ENCODE data around the gene NANOS2.
"Not testable (repeated sequence)": the region's sequence is repeated elsewhere in the genome, so short reads cannot be mapped to it uniquely, and the experiment has no call there.

The NANOS2 gene

DNA sequence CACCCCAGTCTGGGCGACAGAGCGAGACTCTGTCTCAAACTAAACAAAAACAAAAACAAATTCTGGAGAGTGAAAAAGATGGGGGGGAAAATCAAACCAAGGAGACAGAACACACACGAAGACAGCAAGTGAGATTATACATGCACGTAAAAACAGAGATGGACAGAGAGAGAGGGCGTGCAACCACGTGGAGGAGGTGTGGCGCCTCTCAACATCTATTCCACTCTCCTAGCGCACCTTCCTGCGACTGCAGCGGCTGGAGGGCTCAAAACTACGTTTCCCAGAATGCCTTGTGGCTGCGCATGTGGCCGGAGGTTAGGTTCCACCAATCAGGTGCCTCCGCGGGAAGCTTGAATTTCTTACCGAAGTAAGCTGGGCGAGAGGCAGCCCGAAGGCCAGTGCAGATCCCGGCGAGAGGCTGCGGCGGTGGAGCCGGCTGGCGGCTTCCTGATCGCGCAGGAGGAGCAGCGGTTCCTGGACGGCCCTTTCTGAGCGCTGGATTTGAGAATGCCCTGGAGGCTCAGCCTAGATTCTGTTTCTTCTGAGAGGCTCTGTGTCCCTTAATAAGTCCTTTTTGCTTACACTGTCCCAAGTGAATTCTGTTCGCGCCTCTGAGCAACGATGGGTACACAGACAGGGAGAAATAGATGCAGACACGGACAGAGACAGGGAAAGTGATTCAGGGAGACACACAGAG, 13.1 kb upstream of the NANOS2 start:
- peak; percentile 96 for DNase-seq

DNA sequence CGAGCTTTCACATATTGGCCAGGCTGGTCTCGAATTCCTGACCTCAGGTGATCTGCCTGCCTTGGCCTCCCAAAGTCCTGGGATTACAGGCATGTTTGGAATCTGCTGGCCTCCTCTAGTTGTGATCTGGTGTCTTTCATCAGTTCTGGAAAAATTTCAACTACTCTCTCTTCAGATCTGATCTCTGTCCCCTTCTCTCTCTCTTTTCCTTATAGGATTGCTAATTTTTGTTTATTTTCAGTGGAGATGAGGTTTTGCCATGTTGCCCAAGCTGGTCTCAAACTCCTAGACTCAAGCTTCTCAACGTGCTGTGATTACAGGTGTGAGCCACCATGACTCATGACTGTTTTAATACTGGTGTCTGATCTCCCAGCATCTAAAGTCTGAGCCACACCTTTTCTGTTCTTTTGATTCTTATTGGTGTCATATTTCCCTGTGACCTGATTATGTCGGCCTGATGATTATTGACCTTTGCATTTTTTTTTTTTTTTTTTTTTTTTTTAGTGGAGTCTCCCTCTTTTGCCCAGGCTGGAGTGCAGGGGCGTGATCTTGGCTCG, 10.4 kb upstream of the NANOS2 start:
- DNase-seq = no peak

DNA sequence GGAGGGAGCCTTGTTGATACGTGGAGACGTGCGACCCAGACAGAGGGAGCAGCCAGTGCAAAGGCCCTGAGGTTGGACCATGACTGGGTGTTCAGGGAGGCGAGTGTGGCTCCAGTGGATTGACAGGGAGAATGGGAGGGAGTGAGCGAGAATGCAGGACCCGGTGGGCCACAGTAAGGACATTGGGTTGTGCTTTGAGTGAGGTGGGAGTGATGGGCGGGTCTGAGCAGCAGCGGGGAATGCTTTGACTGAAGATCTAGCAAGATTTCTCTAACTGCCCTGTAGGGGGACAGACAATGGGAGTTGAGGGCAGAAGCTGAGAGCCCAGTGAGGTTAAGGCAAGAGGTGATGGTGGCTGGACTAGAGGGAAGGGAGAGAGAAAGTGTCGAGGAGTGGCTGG, 7.7 kb upstream of the NANOS2 start:
- DNase-seq = no peak

DNA sequence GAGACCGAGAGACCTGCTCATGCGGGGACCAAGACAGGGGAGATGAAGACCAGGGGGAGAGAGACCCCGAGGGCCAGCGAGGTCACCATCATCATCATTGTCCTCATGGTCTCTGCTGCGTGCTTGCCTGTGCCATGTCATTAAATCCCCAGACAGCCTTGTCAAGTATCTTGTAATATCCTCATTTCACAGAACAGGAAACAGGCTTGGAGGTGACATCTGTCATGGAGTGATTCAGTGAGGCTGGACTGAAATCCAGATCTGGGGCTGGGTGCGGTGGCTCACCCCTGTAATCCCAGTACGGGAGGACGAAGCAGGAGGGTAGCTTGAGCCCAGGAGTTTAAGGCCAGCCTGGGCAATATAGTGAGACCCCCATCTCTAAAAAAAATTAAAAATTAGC, 5.9 kb upstream of the NANOS2 start:
- DNase-seq = no peak

DNA sequence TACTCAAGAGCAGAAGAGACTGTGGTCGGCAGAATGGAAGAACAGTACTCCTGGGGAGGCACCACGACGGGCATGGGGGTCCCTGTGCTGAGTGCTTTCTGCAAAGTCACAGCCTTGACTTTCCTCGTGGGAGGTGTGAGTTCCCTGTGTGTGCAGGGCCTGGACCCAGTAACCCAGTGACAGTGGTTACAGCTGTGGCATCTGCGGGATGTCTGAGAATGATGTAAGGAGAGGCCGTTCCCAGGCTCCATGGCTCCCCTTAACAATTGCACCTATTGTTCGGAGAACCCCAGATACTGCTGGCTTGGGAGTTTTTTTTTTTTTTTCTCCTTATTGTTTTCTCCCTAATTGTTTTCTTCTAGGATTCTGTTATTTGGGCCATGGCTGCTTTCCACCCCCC, 5.1 kb upstream of the NANOS2 start:
- no peak for DNase-seq

DNA sequence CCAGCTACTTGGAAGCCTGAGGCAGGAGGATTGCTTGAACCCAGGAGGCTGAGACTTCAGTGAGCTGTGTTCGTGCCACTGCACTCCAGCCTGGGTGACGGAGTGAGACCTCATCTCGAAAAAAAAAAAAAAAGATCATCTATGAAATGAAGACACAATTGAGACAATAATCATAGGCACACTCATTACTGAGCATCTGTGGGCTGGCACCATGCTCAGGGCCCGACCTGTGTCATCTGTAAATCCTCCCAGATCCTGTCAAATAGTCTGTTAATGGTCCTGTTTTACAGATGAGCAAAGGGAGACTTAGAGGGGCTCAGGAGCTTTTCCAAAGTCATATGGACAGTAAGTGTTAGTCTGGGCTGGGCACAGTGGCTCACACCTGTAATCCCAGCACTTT, 4.1 kb upstream of the NANOS2 start:
- DNase-seq = no peak

DNA sequence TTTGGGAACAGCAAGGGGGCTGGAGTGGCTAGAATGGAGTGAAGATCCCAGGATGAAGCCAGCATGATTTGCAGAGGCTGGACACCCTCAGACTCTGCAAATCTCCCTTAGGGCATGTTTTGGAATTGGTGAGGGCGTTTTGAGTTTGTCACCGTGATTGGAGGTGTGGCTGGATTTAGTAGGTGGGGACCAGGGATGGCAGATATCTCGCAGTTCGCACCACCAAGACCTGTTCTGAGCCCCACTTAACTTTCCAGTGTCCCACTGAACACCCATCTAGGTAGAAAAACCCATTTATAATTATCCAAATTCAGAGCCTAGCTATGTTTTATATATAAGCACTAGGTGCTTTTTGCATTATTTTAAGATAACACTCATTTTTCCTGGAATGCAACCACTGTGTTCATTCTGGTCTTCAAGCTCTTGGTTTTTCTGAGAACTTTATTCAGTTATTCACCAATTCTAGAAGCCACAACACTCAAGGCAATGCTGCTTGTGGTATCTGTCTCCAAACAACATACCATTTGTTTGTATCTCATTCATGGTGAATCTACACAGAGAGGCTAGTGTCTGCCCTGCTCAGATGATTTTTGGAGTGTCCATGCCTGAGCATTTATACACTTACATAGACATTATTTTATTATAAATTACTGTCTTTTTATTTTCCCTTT, 3.0 kb upstream of the NANOS2 start:
- no peak for DNase-seq

DNA sequence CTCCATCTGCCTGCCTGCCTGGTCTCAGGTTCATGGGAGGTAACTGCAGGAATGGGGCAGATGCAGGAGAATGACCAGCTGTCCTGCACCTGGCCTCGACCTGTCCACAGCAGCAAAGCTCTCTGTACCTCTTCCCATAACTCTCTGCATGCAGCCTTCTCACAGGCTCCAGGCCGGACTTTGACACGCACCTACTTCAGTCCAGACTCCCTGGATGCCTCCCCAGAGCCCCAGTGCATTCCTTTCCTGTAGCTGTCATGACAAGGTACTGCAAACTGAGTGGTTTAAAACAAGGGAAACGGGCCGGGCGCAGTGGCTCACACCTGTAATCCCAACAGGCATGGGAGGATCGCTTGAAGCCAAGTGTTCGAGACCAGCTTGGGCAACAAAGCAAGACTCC, 3.3 kb downstream of the NANOS2 start:
- no peak for DNase-seq

DNA sequence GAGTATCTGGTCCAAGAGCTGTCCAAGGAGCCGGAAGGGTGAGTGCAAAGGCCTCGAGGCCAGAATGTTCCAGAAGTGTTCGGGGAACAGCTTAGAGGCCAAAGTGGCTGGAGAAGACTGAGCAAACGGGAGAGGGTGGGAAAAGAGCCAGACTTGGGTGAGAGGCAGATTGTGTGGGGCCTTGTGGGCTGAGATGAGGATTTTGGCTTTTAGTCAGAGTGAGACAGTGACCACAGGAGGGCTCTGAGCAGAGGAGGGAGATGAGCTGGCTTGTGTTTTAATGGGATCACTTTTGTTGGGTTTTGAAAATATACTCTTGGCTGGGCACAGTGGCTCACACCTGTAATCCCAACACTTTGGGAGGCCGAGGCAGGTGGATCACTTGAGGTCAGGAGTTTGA, 5.6 kb downstream of the NANOS2 start:
- no peak for DNase-seq

DNA sequence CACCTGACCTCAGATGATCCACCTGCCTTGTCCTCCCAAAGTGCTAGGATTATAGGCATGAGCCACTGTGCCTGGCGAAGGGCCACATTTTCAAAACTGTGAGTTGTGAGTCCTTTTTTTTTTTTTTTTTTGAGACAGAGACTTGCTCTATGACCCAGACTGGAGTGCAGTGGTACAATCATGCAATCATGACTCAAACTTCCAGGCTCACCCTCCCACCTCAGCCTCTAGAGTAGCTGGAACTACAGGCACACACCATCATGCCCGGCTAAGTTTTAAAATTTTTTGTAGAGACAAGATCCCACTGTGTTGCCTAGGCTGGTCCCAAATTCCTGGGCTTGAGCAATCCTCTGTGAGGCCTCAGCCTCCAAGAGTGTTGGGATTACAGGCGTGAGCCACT, 8.4 kb downstream of the NANOS2 start:
- no peak for DNase-seq

DNA sequence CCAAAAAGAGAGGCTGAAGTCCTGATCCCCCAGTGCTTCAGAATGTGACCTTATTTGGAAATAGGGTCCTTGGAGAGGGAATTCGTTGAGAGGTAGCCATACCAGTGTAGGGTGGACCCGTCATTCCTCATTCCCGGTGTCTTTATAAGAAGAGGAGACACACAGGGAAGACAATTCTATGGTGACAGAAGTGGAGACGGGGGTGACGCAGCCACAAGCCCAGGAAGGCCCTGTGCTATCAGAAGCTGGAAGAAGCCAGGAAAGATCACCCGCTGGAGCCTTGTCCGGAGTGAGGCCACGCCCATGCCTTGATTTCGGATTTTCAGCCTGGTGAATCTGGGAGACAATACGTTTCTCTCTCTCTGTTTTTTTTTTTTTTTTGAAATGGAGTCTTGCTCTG, 9.6 kb downstream of the NANOS2 start:
- no peak for DNase-seq

DNA sequence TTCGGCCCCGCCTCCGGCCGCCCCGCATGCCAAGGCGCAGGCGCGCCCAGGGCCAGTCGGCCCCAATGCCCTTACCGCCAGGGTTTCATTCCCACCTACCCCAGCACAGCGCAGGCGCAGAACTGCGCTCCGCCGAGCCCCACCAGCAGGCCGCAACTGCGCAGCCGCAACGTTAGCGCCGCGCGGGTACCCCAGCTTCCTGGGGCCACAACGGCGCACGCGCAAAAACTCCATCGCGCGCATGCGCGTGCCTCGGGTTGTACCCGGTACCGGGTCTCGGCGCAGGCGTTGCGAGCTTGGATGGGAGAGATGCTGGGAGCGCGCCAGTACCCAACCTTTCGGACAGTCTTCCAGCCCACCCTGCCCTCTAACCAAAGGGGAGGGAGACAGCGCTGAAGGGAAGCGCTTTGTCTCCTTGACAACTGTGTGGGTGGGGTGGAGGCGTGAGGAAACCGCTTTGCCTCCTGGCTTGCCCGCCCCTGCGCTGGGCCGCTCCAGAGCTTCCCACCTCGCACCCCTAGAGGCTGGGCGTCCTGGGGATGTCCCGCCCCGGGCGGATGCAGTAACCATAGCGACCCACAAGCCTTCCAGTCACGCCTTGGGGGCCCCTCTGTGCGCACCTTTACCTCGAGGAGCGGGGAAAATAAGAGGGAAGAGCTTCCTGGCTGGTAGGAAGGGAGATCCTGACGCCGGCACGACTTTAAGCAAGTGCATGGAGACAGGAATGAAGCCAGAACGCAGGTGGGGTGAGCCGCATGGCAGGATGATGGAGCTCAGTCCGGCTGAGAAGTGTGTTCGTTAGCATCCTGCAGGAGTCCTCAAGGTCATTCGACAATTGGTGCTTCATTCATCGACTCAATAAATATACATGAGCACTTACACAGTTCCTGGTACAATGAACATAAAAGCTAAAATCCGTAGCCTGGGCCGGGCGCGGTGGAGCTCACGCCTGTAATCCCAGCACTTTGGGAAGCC, 11.6 kb downstream of the NANOS2 start:
- DNase-seq = peak; percentile 97

DNA sequence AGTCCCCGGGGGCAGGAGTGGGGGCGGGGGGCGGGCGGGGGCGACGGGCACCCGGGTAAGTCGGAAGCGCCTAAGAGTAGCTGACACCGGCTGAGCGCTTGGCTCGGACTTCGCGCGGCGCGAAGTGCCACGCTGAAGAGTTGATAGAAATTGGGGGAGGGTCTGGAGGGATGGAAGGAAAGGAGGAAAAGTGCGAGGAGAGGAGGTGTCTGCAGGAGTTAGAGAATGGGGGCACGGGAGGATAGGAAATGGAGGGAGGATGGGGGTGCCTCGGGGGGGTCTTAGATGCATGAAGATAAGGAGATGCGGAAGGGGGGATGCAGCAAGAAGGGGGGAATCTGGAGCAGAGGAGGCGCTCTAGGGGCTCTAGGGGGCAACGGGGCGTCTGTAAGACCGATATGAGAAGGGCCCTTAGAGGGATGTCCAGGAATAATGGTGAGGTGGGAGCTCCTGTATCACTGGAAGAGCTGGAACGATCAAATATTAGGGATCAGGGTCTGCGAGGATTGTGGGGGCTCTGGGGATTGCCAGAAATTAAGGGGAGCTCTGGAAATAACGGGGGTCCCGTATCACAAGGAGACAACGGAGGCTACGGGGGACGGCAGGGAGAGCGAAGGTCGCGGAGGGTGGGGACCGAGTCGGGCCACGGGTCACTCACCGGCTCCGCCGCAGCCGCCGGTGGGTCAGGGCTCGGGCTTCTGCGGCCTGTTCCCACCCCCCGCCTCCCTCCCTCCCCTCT, 12.5 kb downstream of the NANOS2 start, which contains the start of gene MYPOP:
Gene MYPOP, minus strand, starts transcription at position 702 of the 739 bp plus-strand sequence. CDS start 840 bp downstream, outside the sequence.
- DNase-seq = peak; percentile 49

DNA sequence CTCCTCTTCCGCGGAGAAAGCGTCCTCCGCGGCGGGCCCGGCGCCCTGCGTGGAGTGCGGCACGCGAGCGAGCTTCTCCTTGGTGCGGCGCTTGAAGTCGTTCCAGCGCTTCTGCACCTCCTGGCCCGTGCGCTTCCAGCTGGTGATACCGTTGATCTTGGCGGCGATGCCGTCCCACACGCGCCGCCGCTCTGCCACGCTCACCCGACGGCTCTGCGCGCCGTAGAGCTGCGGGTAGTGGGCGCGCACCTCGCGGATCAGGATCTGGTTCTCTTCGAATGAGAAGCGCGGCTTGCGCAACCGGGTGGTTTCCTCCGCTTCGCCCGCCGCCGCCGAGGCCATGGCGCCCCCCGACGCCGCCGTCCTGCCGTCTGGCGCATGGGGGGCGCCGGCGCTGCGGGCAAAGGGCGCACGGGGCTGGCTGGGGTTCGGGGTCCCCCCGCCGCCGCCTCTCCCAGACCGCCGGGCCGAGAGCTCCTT, 13.1 kb downstream of the NANOS2 start:
- DNase-seq = no peak

DNA sequence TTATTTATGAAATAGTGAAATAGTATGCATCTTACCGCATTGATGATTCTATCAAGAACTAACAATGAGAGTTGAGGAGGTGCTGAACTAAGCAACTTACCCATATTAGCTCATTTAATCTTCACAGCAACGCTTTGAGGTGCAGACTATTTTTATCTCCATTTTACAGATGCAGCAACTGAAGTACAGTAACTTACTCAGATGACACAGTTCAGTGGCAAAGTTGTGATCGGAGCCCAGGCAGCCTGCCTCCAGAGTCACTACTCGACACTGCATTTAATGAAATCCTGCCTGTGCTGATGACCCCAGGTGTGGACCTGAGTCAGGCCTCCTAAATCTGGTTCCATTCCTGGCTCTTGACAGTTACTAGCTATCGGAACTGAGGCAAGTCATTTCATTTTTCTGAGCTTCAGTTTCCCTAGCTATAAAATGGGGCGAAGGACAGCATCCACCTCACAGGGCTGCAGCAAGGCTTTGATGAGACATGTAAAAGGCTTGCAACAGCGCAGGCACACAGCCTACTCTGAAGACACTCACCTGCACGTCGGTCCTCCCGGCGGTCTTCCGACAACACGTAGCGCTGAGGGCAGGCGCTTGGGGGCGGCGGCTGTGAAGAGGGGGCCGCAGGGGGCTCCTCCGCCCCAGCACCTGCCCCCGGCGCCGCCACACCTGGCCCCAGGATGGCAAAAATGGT, 13.7 kb downstream of the NANOS2 start:
- peak; percentile 26 for DNase-seq

DNA sequence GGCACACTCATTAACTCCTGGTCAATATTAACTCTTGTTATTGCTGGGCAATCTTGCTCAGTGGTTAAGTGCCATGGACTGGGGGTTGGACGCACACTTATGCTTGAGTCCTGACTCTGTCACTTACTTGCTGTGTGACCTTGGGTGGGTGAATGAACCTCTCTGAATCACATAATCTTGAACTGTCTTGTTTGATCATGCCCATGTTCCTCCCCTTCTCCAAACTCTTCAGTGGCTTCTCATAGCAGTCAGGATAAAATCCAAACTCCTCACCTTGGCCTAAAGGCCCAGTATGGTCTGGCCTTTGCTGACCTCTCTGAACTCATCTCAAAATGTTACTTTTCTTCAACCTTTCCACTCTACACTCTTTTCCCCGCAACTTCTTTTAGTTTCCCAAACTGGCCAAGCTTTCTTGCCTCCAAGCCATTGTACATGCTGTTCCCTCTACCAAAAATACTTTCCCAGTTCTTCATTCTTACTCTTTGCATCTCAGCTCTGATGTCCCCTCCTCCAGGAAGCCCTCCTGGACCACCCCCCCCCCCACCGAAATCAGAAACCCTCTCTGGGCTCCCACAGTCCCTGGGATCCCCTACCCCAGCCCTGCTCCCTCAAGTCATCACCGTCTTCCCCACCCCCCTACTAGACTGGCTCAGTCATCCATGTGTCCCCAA, 14.5 kb downstream of the NANOS2 start:
- no peak for DNase-seq

DNA sequence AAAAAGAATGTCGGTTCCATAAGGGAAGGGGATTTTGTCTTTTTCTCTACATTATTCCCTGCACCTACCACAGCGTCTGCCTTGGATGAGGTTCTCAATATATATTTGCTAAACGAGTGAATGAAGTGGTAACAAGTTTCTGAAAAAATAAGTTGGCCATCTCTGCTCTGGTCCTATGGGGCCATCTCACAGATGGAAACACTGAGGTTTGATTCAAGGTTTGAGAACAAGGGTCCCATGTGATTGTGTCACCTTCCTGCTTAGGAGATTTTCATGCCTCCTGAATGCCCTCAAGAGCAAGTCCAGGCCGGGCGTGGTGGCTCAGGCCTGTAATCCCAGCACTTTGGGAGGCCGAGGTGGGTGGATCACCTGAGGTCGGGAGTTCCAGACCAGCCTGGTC, 15.3 kb downstream of the NANOS2 start:
- DNase-seq = no peak

DNA sequence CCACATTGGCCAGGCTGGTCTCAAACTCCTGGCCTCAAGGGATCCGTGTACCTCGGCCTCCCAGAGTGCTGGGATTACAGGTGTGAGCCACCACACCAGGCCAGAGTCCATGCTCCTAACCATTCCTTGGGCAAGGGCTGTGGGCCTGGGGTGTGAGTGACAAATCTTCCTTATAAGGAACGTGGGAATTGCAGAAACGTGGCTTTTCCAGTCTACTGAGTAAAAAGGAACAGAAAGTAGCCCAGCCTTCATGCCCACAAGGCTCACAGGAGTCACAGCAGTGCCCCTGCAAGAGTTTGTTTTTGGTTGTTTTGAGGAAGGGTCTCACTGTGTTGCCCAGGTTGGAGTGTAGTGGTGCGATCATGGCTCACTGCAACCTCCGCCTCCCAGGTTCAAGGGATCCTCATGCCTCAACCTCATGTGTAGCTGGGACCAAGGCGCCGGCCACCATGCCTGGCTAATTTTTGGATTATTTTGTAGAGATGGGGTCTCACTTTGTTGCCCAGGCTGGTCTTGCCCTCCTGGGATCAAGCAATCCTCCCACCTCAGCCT, 17.2 kb downstream of the NANOS2 start:
- no peak for DNase-seq

DNA sequence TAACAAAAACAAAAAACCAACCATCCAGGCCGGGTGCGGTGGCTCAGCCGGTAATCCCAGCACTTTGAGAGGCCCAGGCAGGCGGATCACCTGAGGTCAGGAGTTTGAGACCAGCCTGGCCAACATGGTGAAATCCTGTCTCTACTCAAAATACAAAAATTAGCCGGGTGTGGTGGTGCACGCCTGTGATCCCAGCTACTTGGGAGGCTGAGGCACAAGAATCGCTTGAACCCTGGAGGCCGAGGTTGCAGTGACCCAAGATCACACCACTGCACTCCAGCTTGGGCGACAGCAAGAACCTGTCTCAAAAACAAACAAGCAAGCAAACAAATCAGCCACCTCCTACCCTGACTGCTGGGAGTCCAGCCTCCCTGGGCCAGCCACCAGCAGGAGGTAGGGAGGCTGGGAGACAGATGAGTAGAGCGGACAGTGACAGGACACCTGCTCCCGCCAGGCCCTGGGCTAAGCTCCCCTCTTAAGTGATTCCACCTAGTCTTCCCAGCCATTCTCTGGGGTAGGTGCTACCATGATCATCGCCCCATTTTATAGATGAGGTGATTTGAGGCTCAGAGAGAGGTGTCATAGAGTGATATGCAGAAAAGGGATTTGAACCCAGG, 18.5 kb downstream of the NANOS2 start:
- DNase-seq = not testable (repeated sequence)

DNA sequence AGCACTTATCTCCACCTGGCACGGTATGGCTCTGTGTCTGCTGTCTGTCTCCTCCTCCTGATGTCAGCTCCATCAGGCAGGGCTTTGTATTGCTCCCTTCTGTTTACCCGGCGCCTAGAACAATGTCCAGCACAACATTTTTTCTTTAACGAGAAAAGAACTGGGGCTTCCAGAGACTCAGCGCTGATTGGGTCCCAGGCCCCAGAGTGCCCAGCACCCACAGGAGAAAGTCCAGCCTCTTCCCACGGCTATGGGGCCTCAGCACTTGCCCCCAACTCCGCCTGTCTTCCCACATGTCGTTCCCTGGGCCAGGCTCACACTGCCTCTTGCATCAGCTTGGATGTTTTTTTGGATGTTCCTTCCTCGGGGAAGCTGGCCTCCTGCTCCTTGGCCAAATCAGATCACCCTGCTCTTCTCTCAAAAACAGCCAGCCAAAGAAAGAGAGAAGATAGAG, 19.0 kb downstream of the NANOS2 start:
- no peak for DNase-seq

All from NCI-H1105 treated with DMSO at 0.1 percent for 48 hours (cell line).